Subcutaneous adipose tissue (tissue), 4 donors: Measurements from ENCODE around the gene MAPK10. TPM values are rescaled to one million over a fixed set of nuclear protein-coding genes. Genes with fewer than 3 reads are reported as not detected.

Experiments
- CTCF ChIP-seq: fragments of 450-650 bp; IDR thresholded peaks from one replicate; pipeline ENCODE4 v1.5.1; 2016; ENCODE audit warnings: low read depth, mild to moderate bottlenecking, control low read depth, antibody characterized with exemption, moderate library complexity
- total RNA-seq, 4 donors: library from RNA; depleted of rRNA; stranded (reverse); fragments of >200 nt; gene quantifications; one replicate each; pipeline ENCODE4 v1.1.0, GENCODE V29; 2016

Gene MAPK10
- total RNA-seq, 4 donors from 2014 or later: 12.9 to 61.6 (median 34.8) TPM

- TF ChIP-seq CTCF: no peak
These were observed 112.5 kb downstream of the MAPK10 start for GRCh38 chr4:86247320-86247719.

- TF ChIP-seq CTCF: no peak
These were observed 116.1 kb downstream of the MAPK10 start for GRCh38 chr4:86243750-86244149.

- no peak for TF ChIP-seq CTCF
These were observed 117.2 kb downstream of the MAPK10 start for GRCh38 chr4:86242677-86243076.

- TF ChIP-seq CTCF: no peak
These were observed 124.3 kb downstream of the MAPK10 start for GRCh38 chr4:86235549-86235948.

GRCh38 chr4:86233681-86234080 lies 126.2 kb downstream of the MAPK10 start:
- TF ChIP-seq CTCF: no peak

GRCh38 chr4:86233090-86233489 lies 126.8 kb downstream of the MAPK10 start:
- TF ChIP-seq CTCF: no peak

GRCh38 chr4:86223472-86223871 lies 136.4 kb downstream of the MAPK10 start:
- no peak for TF ChIP-seq CTCF
